T-helper 2 cell treated with Interferon-gamma antibody and Interleukin-4, amounts not matched to agents 100 ng/mL and 5 ng/mL, for 36 hours (primary cell): ENCODE measurements around the gene MAP4K5. TPM values are rescaled to one million over a fixed set of nuclear protein-coding genes. Genes with fewer than 3 reads are reported as not detected.

Experiments used
- intact Hi-C: fragments of 100-400 bp; cut with micrococcal nuclease; formaldehyde crosslinking; loops from one replicate; pipeline ENCODE4 v1.15.1; 2023
- total RNA-seq: library from RNA; stranded (reverse); gene quantifications from 2 replicates; pipeline ENCODE4 v1.2.3, GENCODE V29; 2022

The MAP4K5 gene
- total RNA-seq, 1 donor from 2014 or later, result 22.1 TPM

GRCh38 chr14:50403419-50403818 is 128.9 kb downstream of the MAP4K5 start:
- intact Hi-C loops, result no loop called here

- intact Hi-C loops, result no loop called here
Measured at GRCh38 chr14:50402965-50403364, 129.4 kb downstream of the MAP4K5 start.

- intact Hi-C loops, result no loop called here
Measured at GRCh38 chr14:50400461-50400860, 131.9 kb downstream of the MAP4K5 start.

- intact Hi-C loops, result no loop called here
Measured at GRCh38 chr14:50399251-50400032, 132.9 kb downstream of the MAP4K5 start.

- intact Hi-C loops, result no loop called here
Measured at GRCh38 chr14:50398189-50398580, 134.2 kb downstream of the MAP4K5 start.

- intact Hi-C loops, result loop anchor here (2.0 kb wide), 2 partner anchors 35 to 127 kb away; no protein-coding TSS in a partner anchor
Measured at GRCh38 chr14:50397390-50398188, 134.8 kb downstream of the MAP4K5 start.

GRCh38 chr14:50396631-50397389 is 135.6 kb downstream of the MAP4K5 start, which contains the start of gene CDKL1:
CDKL1 (minus strand) TSS chr14:50396881; CDS start chr14:50395868, 1,013 bp downstream.
- intact Hi-C loops, result loop anchor here (1.0 to 2.0 kb wide), 3 partner anchors 34 to 128 kb away; no protein-coding TSS in a partner anchor

GRCh38 chr14:50395448-50395847 is 136.9 kb downstream of the MAP4K5 start:
- intact Hi-C loops, result no loop called here

GRCh38 chr14:50394713-50395112 is 137.7 kb downstream of the MAP4K5 start:
- intact Hi-C loops, result no loop called here

- intact Hi-C loops, result no loop called here
Measured at GRCh38 chr14:50389668-50390441, 142.5 kb downstream of the MAP4K5 start.

- intact Hi-C loops, result no loop called here
Measured at GRCh38 chr14:50388256-50388931, 144.0 kb downstream of the MAP4K5 start.

- intact Hi-C loops, result no loop called here
Measured at GRCh38 chr14:50387548-50387947, 144.8 kb downstream of the MAP4K5 start.

- intact Hi-C loops, result no loop called here
Measured at GRCh38 chr14:50383618-50384225, 148.6 kb downstream of the MAP4K5 start.

- intact Hi-C loops, result no loop called here
Measured at GRCh38 chr14:50381823-50382287, 150.5 kb downstream of the MAP4K5 start.

- intact Hi-C loops, result no loop called here
Measured at GRCh38 chr14:50381008-50381407, 151.4 kb downstream of the MAP4K5 start.

GRCh38 chr14:50380455-50380854 is 151.9 kb downstream of the MAP4K5 start:
- intact Hi-C loops, result no loop called here

- intact Hi-C loops, result no loop called here
Measured at GRCh38 chr14:50379563-50379962, 152.8 kb downstream of the MAP4K5 start.

GRCh38 chr14:50377550-50378085 is 154.8 kb downstream of the MAP4K5 start:
- intact Hi-C loops, result no loop called here

- intact Hi-C loops, result no loop called here
Measured at GRCh38 chr14:50375760-50376159, 156.6 kb downstream of the MAP4K5 start.
